ENCODE results near the gene MORF4L1.
A peak's percentile ranks its signal among the peaks of the same experiment; 100 is the strongest.
"Not testable (repeated sequence)": the region's sequence is repeated elsewhere in the genome, so short reads cannot be mapped to it uniquely, and the experiment has no call there.

Gene MORF4L1

DNA sequence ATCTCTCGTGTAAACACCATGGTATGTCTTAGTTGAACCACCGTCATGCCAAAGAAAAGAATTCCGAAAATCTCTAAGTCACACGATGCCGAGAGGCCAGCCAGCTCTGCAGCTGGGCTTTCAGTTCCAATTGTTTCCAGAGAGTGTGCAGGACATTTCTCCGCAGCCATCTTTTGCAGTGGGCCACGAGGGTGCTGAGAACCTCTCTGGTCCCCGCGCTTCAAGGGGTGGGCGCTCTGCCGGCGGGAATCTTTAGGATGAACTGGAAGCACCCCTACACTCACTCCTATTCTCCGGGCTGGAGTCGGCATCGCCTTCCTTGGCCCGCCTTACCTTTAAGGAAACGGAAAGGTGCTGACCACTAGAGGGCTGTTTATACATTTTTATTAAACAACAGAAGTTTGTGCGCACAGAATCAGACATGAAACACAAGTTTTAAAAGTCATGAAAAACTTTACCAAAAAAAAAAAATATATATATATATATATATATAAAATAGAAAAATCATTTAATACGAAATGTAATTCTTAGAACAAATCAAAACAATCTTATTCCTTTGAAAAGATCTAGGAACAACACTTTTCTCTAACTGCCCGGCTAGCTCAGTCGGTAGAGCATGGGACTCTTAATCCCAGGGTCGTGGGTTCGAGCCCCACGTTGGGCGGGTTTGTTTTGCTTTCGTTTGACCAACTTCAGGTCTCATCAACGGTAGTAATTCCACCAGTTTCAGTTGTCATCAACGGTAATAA, 12.5 kb upstream of the MORF4L1 start:
- DNase-seq (ENCODE audit: low spot score), result peak; percentile 66

DNA sequence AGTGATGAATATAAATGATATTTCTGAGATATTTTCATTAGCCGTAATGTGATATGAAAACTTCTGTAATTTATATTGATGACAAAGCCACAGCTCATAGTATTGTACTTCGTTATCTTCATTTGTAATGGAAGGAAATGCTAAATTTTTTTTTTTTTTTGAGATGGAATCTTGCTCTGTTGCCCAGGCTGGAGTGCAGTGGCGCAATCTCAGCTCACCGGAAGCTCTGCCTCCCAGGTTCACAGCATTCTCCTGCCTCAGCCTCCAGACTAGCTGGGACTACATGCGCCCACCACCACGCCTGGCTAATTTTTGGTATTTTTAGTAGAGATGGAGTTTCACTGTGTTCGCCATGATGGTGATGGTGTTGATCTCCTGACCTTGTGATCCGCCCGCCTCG, 7.1 kb upstream of the MORF4L1 start:
- not testable (repeated sequence) for DNase-seq (ENCODE audit: low spot score)

DNA sequence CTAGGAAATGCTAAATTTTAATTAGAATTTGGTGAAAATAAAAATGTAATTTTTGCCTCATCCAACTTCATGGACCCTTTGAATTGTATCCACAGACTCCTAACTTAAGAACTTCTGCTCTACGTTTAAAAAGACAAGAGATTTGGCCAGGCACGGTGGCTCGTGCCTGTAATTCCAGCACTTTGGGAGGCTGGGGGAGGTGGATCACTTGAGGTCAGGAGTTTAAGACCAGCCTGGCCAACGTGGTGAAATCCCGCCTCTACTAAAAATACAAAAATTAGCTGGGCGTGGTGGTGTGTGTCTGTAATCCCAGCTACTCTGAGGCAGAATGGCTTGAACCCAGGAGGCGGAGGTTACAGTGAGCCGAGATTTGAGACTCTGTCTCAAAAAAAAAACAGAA, 6.7 kb upstream of the MORF4L1 start:
- not testable (repeated sequence) for DNase-seq (ENCODE audit: low spot score)

- DNase-seq (ENCODE audit: low spot score), result no peak
Observed at GRCh38 chr15:78866803-78867202, 5.9 kb upstream of the MORF4L1 start.

GRCh38 chr15:78868366-78868765, 4.3 kb upstream of the MORF4L1 start:
- no peak for DNase-seq (ENCODE audit: low spot score)

GRCh38 chr15:78871483-78872127, 1.1 kb upstream of the MORF4L1 start:
- DNase-seq (ENCODE audit: low spot score), result not testable (repeated sequence)

GRCh38 chr15:78872972-78873792, 492 bp downstream of the MORF4L1 start:
- DNase-seq (ENCODE audit: low spot score), result peak; percentile 88

GRCh38 chr15:78873793-78874765, 1.4 kb downstream of the MORF4L1 start:
- peak; percentile 37 for DNase-seq (ENCODE audit: low spot score)

- no peak for DNase-seq (ENCODE audit: low spot score)
Observed at GRCh38 chr15:78875107-78875914, 2.6 kb downstream of the MORF4L1 start.

DNA sequence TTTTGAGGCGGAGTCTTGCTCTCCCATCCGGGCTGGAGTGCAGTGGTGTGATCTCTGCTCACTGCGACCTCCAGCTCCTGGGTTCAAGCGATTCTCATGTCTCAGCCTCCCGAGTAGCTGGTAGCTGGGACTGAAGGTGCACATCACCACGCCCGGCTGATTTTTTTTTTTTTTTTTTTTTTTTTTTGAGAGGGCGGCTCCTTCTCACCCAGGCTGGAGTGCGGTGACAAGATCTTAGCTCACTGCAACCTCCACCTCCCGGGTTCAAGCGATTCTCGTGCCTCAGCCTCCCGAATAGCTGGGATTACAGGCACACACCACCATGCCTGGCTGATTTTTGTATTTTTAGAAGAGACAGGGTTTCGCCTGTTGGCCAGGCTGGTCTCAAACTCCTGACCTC, 4.3 kb downstream of the MORF4L1 start:
- peak; percentile 40 for DNase-seq (ENCODE audit: low spot score)

- DNase-seq (ENCODE audit: low spot score), result no peak
Observed at GRCh38 chr15:78878356-78878755, 5.7 kb downstream of the MORF4L1 start.

DNA sequence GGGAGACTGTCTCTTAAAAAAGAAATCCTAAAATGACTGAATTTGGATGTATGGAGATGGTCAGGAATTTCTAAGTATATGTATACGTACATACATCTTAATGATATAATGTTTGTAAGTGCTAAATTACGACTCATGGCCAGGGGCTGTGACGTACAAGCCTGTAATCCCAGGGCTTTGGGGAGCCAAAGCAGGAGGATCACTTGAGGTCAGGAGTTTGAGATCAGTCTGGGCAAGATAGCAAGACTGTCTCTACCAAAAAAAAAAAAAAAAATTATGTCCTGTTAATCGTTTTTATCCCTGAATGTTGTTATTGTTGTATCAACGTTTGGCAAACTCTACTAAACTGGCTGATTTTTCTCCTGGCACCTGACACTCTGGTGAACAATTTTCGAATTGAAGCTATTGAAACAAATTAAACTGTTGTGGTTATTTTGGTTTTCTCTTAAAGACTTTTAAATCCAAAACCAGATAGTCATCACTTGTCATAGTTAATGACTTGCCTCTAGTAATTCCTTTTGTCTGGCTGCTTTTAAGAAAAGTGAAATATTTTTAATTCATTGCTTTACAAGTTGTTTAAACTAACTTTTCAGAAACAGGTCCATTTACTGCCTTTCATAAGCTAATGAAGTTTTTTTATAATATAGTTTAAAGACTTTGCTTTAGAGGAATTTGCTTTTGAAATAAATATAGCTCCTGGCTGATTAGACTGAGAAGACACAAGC, 7.0 kb downstream of the MORF4L1 start:
- DNase-seq (ENCODE audit: low spot score), result no peak

- DNase-seq (ENCODE audit: low spot score), result no peak
Observed at GRCh38 chr15:78880242-78880533, 7.5 kb downstream of the MORF4L1 start.

GRCh38 chr15:78880813-78881212, 8.1 kb downstream of the MORF4L1 start:
- no peak for DNase-seq (ENCODE audit: low spot score)

GRCh38 chr15:78881681-78882080, 9.0 kb downstream of the MORF4L1 start:
- DNase-seq (ENCODE audit: low spot score), result no peak

DNA sequence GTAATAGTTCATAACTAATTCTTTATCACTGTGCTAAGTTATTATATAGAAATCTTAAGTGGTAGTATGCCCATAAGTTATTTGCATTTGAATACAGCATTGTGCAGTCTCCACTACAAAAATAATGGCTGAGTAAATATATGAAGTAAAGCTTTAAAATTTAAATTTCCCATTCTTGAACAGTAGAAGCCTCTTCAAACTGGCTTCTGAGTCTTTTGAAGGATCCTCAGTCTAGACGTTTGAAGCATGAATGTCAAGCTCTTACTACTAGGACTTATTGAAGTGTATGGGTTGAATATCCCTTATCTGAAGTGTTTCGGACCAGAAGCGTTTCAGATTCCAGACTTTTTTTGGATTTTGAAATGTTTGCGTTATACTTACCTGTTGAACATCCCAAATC, 16.3 kb downstream of the MORF4L1 start:
- DNase-seq (ENCODE audit: low spot score), result no peak

DNA sequence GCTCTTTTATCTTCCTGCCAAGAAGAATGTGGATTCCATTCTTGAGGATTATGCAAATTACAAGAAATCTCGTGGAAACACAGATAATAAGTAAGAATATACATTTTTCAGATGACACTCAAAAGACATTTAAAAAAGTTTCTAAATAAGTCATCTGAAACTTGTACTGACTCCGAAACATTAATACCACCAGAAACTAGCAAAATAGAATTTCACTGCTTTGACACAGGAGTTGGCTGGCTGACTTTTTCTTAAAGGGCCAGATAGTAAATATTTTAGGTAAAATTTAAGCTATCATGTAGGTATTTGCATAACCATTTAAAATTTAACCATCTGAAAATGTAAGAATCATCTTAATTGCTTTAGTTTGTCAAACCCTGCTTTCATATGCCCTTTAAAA, 20.8 kb downstream of the MORF4L1 start:
- DNase-seq (ENCODE audit: low spot score), result no peak

- DNase-seq (ENCODE audit: low spot score), result no peak
Observed at GRCh38 chr15:78895471-78895870, 22.8 kb downstream of the MORF4L1 start.

DNA sequence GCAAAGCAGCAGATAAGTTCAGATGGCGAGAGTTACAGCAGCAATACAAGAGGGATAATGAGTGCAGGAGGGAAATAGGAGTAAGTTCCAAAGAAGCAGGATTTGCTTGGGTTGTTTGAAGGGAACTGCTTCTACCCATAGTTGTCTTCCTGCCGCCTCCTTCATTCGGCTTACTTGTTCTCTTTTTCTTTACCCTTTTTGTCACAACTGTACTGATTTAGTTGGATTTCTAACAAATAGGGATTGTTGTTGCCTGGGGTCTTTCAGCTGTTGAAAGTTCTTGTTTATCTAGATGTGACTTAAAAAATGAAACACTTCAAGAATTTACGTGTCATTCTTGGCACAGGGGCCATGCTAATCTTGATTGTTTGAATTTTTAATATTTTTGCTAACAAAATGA, 25.9 kb downstream of the MORF4L1 start:
- DNase-seq (ENCODE audit: low spot score), result no peak

GRCh38 chr15:78900819-78901533, 28.3 kb downstream of the MORF4L1 start:
- not testable (repeated sequence) for DNase-seq (ENCODE audit: low spot score)
